Esophagus squamous epithelium (tissue), 5 donors: ENCODE data around the gene ACOT8. TPM values are rescaled to one million over a fixed set of nuclear protein-coding genes. Genes with fewer than 3 reads are reported as not detected.
"Not testable (repeated sequence)": the region's sequence is repeated elsewhere in the genome, so short reads cannot be mapped to it uniquely, and the experiment has no call there.

Experiments
- DNase-seq: peaks from one replicate; lab custom pipeline; 2025; lab: John Stamatoyannopoulos, UW
- H3K27ac ChIP-seq, 4 donors: fragments of 200-600 bp; sonication (generic); one replicate each; pipeline ENCODE4 v1.5.1; 2016 to 2019; ENCODE audit warnings: mild to moderate bottlenecking in 1 of 4
- H3K27me3 ChIP-seq, 4 donors: fragments of 200-600 bp; sonication (generic); 1 replicate in 3 of 4; 2 replicates in 1 of 4; pipeline versions ENCODE4 v1.5.1 to v1.6.0; 2017 to 2021; ENCODE audit warnings: antibody characterized with exemption in 1 of 4
- H3K36me3 ChIP-seq, 3 donors: fragments of 200-600 bp; sonication (generic); one replicate each; pipeline ENCODE4 v1.5.1; 2016 to 2019
- H3K4me1 ChIP-seq, 3 donors: fragments of 200-600 bp; sonication (generic); one replicate each; pipeline ENCODE4 v1.5.1; 2017 to 2019
- H3K4me3 ChIP-seq, 4 donors: fragments of 200-600 bp; sonication (generic); 1 replicate in 3 of 4; 2 replicates in 1 of 4; pipeline ENCODE4 v1.5.1; 2016 to 2019; ENCODE audit warnings: mild to moderate bottlenecking in 2 of 4, moderate library complexity in 1 of 4
- H3K9me3 ChIP-seq, 3 donors: fragments of 200-600 bp; sonication (generic); one replicate each; pipeline ENCODE4 v1.5.1; 2016 to 2019
- POLR2A ChIP-seq, 4 donors: fragments of 450-650 bp; IDR thresholded peaks; one replicate each; pipeline ENCODE4 v1.6.1; 2017; ENCODE audit warnings: antibody characterized with exemption in 4 of 4, mild to moderate bottlenecking in 4 of 4, moderate library complexity in 3 of 4
- WGBS, 2 donors: methylation state at CpG; one replicate each; pipeline ENCODE4 v1.1.5; 2018; 5-methylcytosine and 5-hydroxymethylcytosine counted together
- intact Hi-C: fragments of 100-400 bp; cut with DNase I; formaldehyde crosslinking; loops from one replicate; pipeline ENCODE4 v1.15.0; 2022
- total RNA-seq, 4 donors: library from RNA; depleted of rRNA; stranded (reverse); fragments of >200 nt; gene quantifications; one replicate each; pipeline ENCODE4 v1.1.0, GENCODE V29; 2016
- TF ChIP-seq, protein P1 (sequence below), 6 experiments: fragments of 450-650 bp in 4 of 6; fragments of 200-600 bp in 2 of 6; sonication (generic) in 2 of 6; IDR thresholded peaks; one replicate each; pipeline ENCODE4 v1.5.1; 2016 to 2019; ENCODE audit warnings: antibody characterized with exemption in 6 of 6, mild to moderate bottlenecking in 4 of 6, moderate library complexity in 4 of 6
- donor health status: DM: yes; HTN: yes; CAD: no.

ACOT8 gene
- total RNA-seq = 10 to 100 TPM; 27.7 to 35.0 (median 31.1) TPM

GRCh38 chr20:45857114-45857881 lies at the start of gene ACOT8, which contains the start of gene ZSWIM3:
Gene ACOT8, minus strand, starts transcription at chr20:45857392. Its CDS starts 77 bp downstream, at chr20:45857315.
Gene ZSWIM3, plus strand, starts transcription at chr20:45857614. Its CDS starts 212 bp downstream, at chr20:45857826.
- intact Hi-C loops = no loop called here
- Histone ChIP-seq H3K4me3 (peak within 1 kb of the TSS; percentile 91 to 95 (median 92)), H3K27me3 (no peaks in the 10 kb centered on the region), H3K9me3 (no peaks in the 10 kb centered on the region), H3K27ac (peak within 1 kb of the TSS; percentile 82 to 90 (median 85)), H3K4me1 (peaks cover 26 to 46% (median 28%) of the 10 kb centered on the region in 3 donors), H3K36me3 (peaks cover 0 to 30% (median 0%) of the 10 kb centered on the region in 3 donors)
- TF ChIP-seq, protein P1, sequence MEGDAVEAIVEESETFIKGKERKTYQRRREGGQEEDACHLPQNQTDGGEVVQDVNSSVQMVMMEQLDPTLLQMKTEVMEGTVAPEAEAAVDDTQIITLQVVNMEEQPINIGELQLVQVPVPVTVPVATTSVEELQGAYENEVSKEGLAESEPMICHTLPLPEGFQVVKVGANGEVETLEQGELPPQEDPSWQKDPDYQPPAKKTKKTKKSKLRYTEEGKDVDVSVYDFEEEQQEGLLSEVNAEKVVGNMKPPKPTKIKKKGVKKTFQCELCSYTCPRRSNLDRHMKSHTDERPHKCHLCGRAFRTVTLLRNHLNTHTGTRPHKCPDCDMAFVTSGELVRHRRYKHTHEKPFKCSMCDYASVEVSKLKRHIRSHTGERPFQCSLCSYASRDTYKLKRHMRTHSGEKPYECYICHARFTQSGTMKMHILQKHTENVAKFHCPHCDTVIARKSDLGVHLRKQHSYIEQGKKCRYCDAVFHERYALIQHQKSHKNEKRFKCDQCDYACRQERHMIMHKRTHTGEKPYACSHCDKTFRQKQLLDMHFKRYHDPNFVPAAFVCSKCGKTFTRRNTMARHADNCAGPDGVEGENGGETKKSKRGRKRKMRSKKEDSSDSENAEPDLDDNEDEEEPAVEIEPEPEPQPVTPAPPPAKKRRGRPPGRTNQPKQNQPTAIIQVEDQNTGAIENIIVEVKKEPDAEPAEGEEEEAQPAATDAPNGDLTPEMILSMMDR (IDR thresholded peaks at IDR 0.05) = no peak
- peak in 2 of 4 donors; percentile 32 to 75 for TF ChIP-seq POLR2A (IDR thresholded peaks at IDR 0.05)
- peak; percentile 91 for DNase-seq
- WGBS, 2 donors = 0% methylated on average over 2 to 5 of the region's 36 CpGs

- intact Hi-C loops = no loop called here
- peaks cover 0 to 72% (median 11%) of the 10 kb centered on the region in 3 donors for H3K36me3 ChIP-seq
These were observed 48.4 kb upstream of the ACOT8 start for GRCh38 chr20:45905505-45906079.

GRCh38 chr20:45904583-45905504 lies 47.7 kb upstream of the ACOT8 start:
- no peak overlapping the region for H3K4me3 ChIP-seq
- peaks cover 0 to 3% (median 0%) of the 10 kb centered on the region in 3 donors for H3K4me1 ChIP-seq
- peaks cover 0 to 79% (median 11%) of the 10 kb centered on the region in 3 donors for H3K36me3 ChIP-seq
- DNase-seq = no peak
- WGBS, 2 donors = 78 to 80% methylated on average over 10 to 12 of the region's 16 CpGs
- intact Hi-C loops = no loop called here
- H3K27ac ChIP-seq = no peak overlapping the region
- TF ChIP-seq, protein P1 (IDR thresholded peaks at IDR 0.05) = no peak
- TF ChIP-seq POLR2A (IDR thresholded peaks at IDR 0.05) = no peak
- no peaks in the 10 kb centered on the region for H3K9me3 ChIP-seq
- H3K27me3 ChIP-seq = no peaks in the 10 kb centered on the region

More at GRCh38 chr20:45905505-45906079, 48.4 kb upstream of the ACOT8 start:
- 71 to 82% methylated on average over 6 to 8 of the region's 8 CpGs for WGBS, 2 donors
- TF ChIP-seq, protein P1 (IDR thresholded peaks at IDR 0.05) = no peak
- TF ChIP-seq POLR2A (IDR thresholded peaks at IDR 0.05) = no peak
- no peak for DNase-seq
- Histone ChIP-seq H3K9me3 (no peaks in the 10 kb centered on the region), H3K4me3 (no peak overlapping the region), H3K27me3 (no peaks in the 10 kb centered on the region), H3K4me1 (peaks cover 0 to 10% (median 0%) of the 10 kb centered on the region in 3 donors), H3K27ac (no peak overlapping the region)

GRCh38 chr20:45902199-45902701 lies 45.1 kb upstream of the ACOT8 start:
- Histone ChIP-seq H3K27ac (no peak overlapping the region), H3K9me3 (no peaks in the 10 kb centered on the region), H3K27me3 (no peaks in the 10 kb centered on the region), H3K4me1 (no peaks in the 10 kb centered on the region), H3K4me3 (no peak overlapping the region), H3K36me3 (peaks cover 0 to 92% (median 16%) of the 10 kb centered on the region in 3 donors)
- 97% methylated on average over 8 of the region's 14 CpGs; no CpG with 5 or more reads in 1 of the 2 donors for WGBS, 2 donors
- intact Hi-C loops = no loop called here
- no peak for DNase-seq
- no peak for TF ChIP-seq POLR2A (IDR thresholded peaks at IDR 0.05)
- TF ChIP-seq, protein P1 (IDR thresholded peaks at IDR 0.05) = no peak

GRCh38 chr20:45901332-45901731 lies 44.1 kb upstream of the ACOT8 start:
- H3K4me3 ChIP-seq, H3K9me3 ChIP-seq, H3K4me1 ChIP-seq, intact Hi-C loops, DNase-seq, H3K27me3 ChIP-seq, H3K27ac ChIP-seq: not testable (repeated sequence)
- WGBS, 2 donors = 87 to 94% methylated on average over 6 of the region's 6 CpGs
- H3K36me3 ChIP-seq = peaks cover 0 to 93% (median 17%) of the 10 kb centered on the region in 3 donors
